ENCODE data around the gene TAF4B.

TAF4B gene

GRCh38 chr18:26386441-26386840 is 160.2 kb downstream of the TAF4B start:
- DNase-seq, result no peak

GRCh38 chr18:26394047-26394654 is 167.9 kb downstream of the TAF4B start:
- DNase-seq, result no peak

- DNase-seq, result no peak
Observed at GRCh38 chr18:26397019-26397418, 170.8 kb downstream of the TAF4B start.

- DNase-seq, result no peak
Observed at GRCh38 chr18:26403491-26403890, 177.2 kb downstream of the TAF4B start.

GRCh38 chr18:26405190-26405801 is 179.1 kb downstream of the TAF4B start:
- DNase-seq, result no peak

GRCh38 chr18:26406324-26406723 is 180.1 kb downstream of the TAF4B start:
- no peak for DNase-seq

GRCh38 chr18:26406854-26407517 is 180.7 kb downstream of the TAF4B start:
- DNase-seq, result no peak

- no peak for DNase-seq
Observed at GRCh38 chr18:26407736-26408601, 181.7 kb downstream of the TAF4B start.

- no peak for DNase-seq
Observed at GRCh38 chr18:26409091-26409490, 182.8 kb downstream of the TAF4B start.

- DNase-seq, result no peak
Observed at GRCh38 chr18:26414901-26415440, 188.7 kb downstream of the TAF4B start.

GRCh38 chr18:26415631-26416030 is 189.4 kb downstream of the TAF4B start:
- DNase-seq, result no peak

GRCh38 chr18:26416652-26417150 is 190.5 kb downstream of the TAF4B start:
- no peak for DNase-seq

- DNase-seq, result no peak
Observed at GRCh38 chr18:26417190-26417589, 190.9 kb downstream of the TAF4B start.

GRCh38 chr18:26418225-26418624 is 192.0 kb downstream of the TAF4B start:
- no peak for DNase-seq

GRCh38 chr18:26419746-26420145 is 193.5 kb downstream of the TAF4B start:
- no peak for DNase-seq

- no peak for DNase-seq
Observed at GRCh38 chr18:26421503-26421902, 195.3 kb downstream of the TAF4B start.

GRCh38 chr18:26421931-26422330 is 195.7 kb downstream of the TAF4B start:
- DNase-seq, result no peak

- no peak for DNase-seq
Observed at GRCh38 chr18:26422472-26423162, 196.4 kb downstream of the TAF4B start.

- DNase-seq, result no peak
Observed at GRCh38 chr18:26424428-26425147, 198.3 kb downstream of the TAF4B start.

GRCh38 chr18:26425148-26425531 is 198.9 kb downstream of the TAF4B start:
- DNase-seq, result no peak

GRCh38 chr18:26429535-26430226 is 203.4 kb downstream of the TAF4B start:
- no peak for DNase-seq

All from activated CD4-positive, alpha-beta T cell treated with anti-CD3 and anti-CD28 coated beads, Interleukin-2, amount 50 U/mL, for 16 hours (primary cell).